Measurements from ENCODE around the gene CDKAL1.

The CDKAL1 gene

GRCh38 chr6:21132446-21132845, 598.2 kb downstream of the CDKAL1 start:
- no peak for DNase-seq

DNA sequence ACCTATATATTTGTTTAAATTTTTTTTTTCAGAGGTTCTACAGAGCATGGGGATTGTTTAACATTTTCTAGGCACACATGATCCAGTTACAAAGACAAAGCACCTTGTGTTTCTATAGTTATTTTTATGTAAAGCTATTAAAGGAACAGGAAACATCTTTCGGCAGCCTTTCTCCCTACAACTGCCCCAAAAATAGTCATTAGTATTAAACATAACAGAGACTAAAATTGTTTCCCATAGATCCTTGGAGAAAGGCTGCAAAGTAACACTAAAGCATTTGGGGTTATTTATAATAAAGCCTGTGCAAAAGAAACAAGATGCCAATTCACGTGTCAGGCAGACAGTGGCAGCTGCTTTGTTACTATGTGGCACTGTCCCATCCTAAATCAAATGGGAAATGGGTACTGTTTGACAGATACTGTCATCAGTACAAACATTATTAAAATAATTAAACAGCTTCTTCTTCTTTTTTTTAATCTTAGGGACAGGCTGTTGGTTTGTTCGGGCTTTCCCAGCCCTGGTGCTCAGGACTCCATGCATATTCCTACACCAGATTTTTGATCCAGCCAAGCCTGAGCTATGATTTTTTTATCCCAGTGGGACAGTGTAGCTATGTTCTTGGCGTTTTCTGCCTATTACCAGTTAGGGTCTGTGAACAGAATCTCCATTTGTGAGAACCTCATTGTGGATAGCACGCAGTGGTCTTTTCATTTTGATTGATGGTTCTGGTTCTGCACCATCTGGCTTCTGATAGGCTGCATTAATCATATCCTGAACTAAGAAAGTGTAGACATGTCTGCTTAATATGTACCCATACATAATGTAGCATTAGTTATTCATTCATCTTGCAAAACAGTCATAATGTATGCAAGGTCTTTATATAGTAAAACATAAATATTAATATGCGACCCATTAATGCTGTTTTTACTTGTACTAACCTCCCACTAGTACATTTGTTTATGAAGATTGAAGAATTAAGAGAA, 598.9 kb downstream of the CDKAL1 start:
- DNase-seq: no peak

- no peak for DNase-seq
Observed at GRCh38 chr6:21133901-21134300, 599.6 kb downstream of the CDKAL1 start.

GRCh38 chr6:21134356-21134755, 600.1 kb downstream of the CDKAL1 start:
- DNase-seq: no peak

DNA sequence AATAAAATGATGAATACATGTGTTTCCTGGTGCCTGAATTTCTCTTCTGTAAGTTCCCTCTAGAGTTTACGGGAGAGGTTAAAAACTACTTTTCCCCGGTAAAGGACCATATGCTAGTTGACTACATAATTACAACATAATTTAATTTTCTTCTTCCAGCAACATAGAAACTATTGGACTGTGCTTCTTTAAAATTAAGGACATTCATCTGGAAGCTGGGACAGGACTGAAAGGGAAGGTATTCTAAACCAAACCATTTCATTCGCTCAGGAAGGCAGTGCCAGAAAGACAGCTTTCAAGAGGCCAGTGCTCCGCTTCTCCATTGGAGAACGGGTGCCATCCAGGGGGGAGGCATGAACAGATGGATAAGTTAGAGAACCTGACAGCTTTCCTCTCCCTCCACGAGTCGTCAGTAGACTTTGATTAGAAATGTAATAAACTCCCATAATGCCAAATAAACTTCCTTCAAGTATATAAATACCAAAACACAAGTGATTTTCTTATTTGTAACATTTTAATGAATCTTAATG, 601.3 kb downstream of the CDKAL1 start:
- DNase-seq: no peak

DNA sequence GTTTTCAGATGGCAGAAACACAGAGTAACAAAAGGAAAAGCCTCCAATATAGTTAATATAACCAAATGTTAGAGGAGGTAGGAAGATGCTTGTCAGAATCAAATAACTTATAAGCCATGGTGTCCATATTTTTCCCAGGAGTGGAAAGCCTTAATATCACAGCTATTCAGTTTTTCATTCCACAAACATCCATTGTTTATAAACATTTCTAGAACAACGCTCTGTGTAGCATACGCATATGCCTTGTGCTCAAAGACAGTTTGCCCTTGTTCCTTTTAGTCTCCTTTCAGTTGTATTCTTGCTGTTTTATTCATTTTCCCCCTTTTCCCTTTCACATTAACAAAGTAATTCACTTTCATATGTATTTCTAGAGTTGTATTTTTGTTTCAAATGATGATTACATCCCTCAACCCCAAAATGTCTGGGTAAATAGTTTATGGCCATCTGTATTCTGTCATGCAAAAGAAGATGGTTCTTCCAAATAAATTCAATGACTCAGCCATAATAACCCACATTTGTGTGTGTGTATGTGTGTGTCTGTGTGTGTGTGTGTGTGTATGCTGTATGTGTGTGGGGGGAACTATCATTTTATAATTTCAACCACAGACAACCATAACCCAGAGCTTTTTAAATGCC, 603.6 kb downstream of the CDKAL1 start:
- DNase-seq: no peak

- no peak for DNase-seq
Observed at GRCh38 chr6:21138336-21139069, 604.2 kb downstream of the CDKAL1 start.

GRCh38 chr6:21140966-21141365, 606.7 kb downstream of the CDKAL1 start:
- no peak for DNase-seq

DNA sequence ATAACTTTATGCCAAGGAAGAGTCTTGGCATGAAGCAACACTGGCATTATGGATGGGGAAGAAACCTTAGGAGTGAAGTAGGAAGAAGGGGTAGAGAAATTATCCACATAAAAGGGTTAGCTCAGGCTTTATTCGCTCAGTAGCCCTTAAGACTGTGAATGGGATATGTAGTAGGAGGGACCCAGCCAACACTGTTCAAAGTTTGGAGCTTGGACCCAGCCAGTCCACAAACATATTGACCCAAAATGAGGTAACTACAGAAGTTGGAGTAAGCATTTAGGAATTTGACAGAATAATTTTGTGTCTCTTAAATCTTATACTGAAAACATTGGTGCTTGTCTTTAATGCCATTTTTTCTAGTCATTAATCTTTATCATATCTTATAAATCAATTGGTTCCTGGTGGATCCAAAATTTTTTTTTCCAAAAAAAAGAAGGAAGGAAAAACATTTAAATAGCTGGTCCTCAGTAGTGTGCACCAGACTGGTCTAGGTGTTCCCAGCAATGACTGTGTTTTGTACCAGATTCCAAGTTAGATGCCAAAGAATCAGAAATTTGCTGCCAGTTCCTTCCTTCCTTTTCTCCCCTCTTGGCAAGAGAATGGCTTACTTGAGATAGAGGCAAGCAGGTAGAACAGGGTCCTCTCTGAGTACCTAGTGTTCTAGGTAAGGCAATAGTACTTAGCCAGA, 607.5 kb downstream of the CDKAL1 start:
- no peak for DNase-seq

DNA sequence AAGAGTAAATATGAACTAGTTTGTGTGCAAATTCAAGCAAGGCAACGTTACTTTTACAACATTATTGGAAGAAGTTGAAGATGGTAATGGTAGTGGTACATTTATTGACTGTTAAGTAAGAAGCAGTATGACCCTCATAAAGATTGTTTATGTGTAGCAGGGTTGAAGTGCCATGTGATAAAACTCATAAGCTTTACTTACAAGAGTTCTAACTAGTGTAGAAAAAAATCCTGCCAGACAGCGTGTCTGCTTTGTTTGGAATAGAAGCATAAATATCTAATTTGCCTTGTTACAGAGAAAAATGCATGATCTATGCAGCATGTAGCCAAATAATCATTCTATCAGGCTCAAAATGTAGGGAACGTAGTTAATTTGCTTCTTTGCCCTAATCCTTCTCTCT, 608.5 kb downstream of the CDKAL1 start:
- no peak for DNase-seq

DNA sequence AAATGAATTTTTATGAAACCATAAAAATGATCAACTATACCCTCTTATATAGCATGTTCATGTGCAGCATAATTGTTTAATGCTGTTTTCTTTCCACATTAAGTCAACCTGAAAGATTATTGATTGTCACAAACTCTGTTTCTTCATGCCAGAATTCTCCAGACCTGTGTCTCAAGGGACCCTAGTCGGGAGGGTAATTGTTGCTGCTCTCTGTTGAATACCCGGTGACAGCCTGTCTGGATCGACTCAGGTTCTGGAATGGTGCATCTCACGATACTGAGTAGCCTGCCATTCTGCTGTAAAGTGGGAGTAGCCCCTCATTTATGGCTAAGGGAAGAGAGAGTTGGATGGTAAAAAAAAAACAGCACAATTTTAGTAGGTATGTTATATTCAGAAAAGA, 609.4 kb downstream of the CDKAL1 start:
- DNase-seq: no peak

DNA sequence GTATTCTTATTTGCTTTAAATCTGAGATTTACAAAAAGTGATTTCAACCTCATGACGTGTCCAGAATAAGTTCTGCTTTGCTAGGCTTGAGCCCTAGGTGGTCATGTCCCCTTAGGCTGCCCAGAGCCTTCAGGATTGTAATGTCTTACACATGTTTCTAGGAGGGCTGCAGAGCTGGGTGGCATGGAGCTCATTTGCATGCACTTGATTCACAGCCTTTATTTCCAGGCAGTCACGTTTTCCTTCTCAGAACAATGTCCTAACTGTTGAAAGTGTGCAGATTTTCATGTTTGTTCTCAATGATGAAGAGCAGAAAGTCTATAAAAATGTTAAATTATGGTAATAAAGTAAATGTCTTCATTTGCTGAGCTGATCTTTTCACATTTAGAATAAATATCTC, 610.7 kb downstream of the CDKAL1 start:
- no peak for DNase-seq

- no peak for DNase-seq
Observed at GRCh38 chr6:21147995-21148394, 613.7 kb downstream of the CDKAL1 start.

DNA sequence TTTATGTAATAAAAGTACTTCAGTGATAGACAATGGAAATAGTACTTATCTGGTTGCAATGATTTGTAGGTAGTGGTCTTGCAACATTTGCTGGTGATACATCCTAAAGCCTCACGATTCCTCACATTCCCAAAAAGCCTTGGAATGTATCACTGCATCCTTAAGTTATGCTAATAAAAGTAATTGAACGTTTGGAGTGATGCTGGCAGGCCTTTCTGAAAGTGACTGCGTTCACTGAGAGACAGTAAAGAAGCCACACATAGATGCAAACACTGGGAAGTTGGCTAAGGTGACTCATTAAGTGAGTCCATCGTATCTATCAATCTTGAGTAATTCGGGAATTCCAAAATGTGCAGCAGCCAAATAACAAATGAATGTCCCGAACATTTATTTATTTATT, 615.2 kb downstream of the CDKAL1 start:
- DNase-seq: no peak

DNA sequence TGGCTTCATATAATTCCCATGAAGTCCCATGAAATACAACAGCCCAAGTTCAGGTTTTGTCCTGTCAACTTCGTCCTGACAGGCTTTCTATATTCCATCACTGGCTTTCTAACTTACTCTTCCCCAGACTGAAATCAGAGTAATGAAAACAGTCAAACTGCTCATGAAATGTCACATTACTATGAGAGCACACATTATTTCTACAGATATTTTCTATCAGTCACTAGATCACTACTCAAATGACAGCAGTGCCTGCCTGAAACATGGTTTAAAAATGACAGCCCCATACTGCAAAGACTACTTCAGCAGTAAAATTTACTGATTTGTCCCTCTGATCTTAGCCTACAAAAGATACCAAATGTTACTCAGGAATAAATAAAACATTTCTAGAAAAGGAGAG, 616.4 kb downstream of the CDKAL1 start:
- no peak for DNase-seq

DNA sequence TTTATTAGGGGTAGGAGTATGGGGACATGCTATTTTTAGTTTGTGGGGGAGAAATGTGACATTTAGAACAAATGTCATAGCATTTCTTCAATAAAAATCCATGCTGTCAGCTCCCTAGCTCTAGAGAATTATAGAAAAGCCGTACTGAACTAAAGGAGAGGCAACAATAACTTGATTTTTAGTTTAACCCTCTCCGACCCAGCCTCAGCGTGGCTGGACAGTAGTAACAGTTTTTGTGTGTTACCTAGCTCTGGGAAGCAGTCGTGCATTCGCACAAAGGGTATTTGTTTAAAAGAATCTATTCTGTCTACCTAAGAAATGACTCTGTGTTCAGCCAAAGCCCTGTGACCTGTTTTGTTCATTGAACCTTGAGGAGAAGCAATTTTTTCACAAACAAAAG, 616.9 kb downstream of the CDKAL1 start:
- no peak for DNase-seq

- DNase-seq: no peak
Observed at GRCh38 chr6:21151530-21151929, 617.3 kb downstream of the CDKAL1 start.

DNA sequence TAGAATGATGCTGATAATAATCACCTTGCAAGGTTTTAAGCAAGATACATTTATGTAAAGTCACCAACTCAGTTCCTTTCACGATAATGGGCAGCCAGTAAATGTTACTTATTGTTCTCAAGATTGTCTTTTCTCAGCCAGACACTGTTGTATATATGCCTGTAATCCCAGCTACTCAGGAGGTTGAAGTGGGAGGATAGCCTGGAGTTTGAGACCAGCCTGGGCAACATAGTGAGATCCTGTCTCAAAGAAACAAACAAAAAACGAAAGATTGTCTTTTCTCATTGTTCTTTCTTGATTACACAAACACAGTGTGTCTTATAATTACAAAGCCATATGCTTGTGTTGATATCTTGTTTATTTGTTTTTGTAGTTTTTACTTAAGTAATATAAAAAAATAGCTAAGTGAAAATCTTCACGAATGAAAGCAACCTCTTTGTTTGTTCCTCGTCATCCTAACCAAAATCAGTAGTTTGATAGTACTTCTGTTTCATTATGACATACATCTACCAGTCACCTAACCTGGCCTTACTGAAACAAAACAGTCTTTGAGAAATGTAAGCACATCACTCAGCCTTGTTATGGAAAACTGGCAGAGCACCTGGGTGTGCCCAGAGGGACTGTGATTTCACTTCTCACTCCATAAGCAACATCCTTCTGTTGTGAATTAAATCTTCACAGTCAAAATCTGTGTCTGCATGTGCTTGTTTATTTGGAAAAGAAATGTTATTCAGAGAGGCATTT, 623.1 kb downstream of the CDKAL1 start:
- no peak for DNase-seq

GRCh38 chr6:21158149-21158548, 623.9 kb downstream of the CDKAL1 start:
- no peak for DNase-seq

GRCh38 chr6:21158873-21159272, 624.6 kb downstream of the CDKAL1 start:
- no peak for DNase-seq

DNA sequence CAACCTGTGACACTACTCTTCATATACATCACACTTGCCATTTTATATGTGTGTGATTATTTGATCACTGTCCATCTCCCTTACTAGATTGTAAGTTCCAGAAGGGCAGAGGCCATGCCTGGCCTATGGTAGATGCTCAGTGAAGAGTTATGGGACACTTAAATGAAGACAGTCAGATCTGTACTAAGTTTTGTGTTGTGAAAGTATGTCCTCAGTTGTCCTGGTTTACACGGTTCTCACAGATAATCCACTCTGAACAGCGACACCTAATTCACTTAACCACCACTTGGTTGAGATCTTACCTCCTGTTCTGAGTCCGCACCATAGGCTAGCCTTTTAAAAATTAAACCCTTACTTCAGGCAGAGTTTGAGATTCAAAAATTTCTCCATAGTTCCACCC, 625.2 kb downstream of the CDKAL1 start:
- no peak for DNase-seq

DNA sequence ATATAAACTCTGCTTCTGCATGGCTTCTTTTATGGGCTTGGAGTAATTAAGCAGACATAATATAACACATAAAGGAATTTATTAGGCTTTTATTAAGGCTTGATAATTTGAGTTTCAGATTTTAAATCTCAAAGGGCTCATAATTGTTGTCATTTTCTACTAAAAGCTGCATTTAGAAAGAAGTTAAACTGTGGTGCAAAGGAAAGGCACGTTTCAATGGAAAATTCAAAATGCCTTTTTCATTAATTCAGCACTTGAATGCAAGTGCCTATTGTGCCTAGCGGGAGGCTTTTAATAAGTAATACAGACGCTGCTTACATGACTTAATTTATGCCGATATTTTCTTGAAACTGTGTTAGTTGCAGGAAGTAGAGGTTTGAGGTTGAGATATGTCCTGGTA, 627.5 kb downstream of the CDKAL1 start:
- DNase-seq: no peak

Measured in NCI-H2029 (cell line).